HUES48 (cell line): ENCODE results near the gene NDUFA8.
A peak's percentile ranks its signal among the peaks of the same experiment; 100 is the strongest.

Experiments used
- H3K27ac ChIP-seq: one replicate; pipeline ENCODE4 v1.7.0; 2013; ENCODE audit warnings: low read depth, low read length, inconsistent platforms
- H3K27me3 ChIP-seq: 2 replicates; pipeline ENCODE4 v1.6.1; 2013; ENCODE audit warnings: mild to moderate bottlenecking, low read length; ENCODE audit not compliant: control insufficient read depth, insufficient read depth
- H3K36me3 ChIP-seq: 2 replicates; pipeline ENCODE4 v1.6.1; 2013; ENCODE audit warnings: low read length; ENCODE audit not compliant: control insufficient read depth, insufficient read depth
- H3K4me1 ChIP-seq: 2 replicates; pipeline ENCODE4 v1.6.1; 2013; ENCODE audit warnings: mild to moderate bottlenecking, low read length; ENCODE audit not compliant: control insufficient read depth, insufficient read depth
- H3K4me3 ChIP-seq: 2 replicates; pipeline ENCODE4 v1.5.1; 2013; ENCODE audit warnings: mild to moderate bottlenecking, low read depth, low read length
- H3K9ac ChIP-seq: 2 replicates; pipeline ENCODE4 v1.6.1; 2013; ENCODE audit warnings: mild to moderate bottlenecking, low read depth, low read length, moderate library complexity
- H3K9me3 ChIP-seq: 2 replicates; pipeline ENCODE4 v1.6.1; 2013; ENCODE audit warnings: low read length; ENCODE audit not compliant: control insufficient read depth, insufficient read depth

NDUFA8 gene

GRCh38 chr9:122159026-122159924, at the start of gene NDUFA8, which contains the start of gene MORN5:
Gene NDUFA8, minus strand, starts transcription at chr9:122159779. Its CDS starts 102 bp downstream, at chr9:122159677.
Gene MORN5, plus strand, starts transcription at chr9:122159908. Its CDS starts 65 bp downstream, at chr9:122159973.
- no peaks in the 10 kb centered on the region for H3K27me3 ChIP-seq
- peaks cover 4% of the 10 kb centered on the region; the same call in 1 of the 2 replicates for H3K4me1 ChIP-seq
- H3K9me3 ChIP-seq = peaks cover 7% of the 10 kb centered on the region; the same call in 1 of the 2 replicates
- H3K27ac ChIP-seq = no peak within 1 kb of the TSS
- peak within 1 kb of the TSS; percentile 66 for H3K9ac ChIP-seq
- no peaks in the 10 kb centered on the region for H3K36me3 ChIP-seq
- peak within 1 kb of the TSS; percentile 81 for H3K4me3 ChIP-seq

- Histone ChIP-seq H3K27me3 (peaks cover 8% of the 10 kb centered on the region), H3K9me3 (no peaks in the 10 kb centered on the region), H3K4me1 (peaks cover 10% of the 10 kb centered on the region), H3K9ac (no peak overlapping the region), H3K4me3 (no peak overlapping the region), H3K36me3 (no peaks in the 10 kb centered on the region), H3K27ac (no peak overlapping the region)
Observed at GRCh38 chr9:122207096-122207495, 47.5 kb upstream of the NDUFA8 start.

GRCh38 chr9:122206118-122207046, 46.8 kb upstream of the NDUFA8 start:
- Histone ChIP-seq H3K27ac (no peak overlapping the region), H3K36me3 (no peaks in the 10 kb centered on the region), H3K27me3 (peaks cover 1% of the 10 kb centered on the region), H3K4me1 (peaks cover 10% of the 10 kb centered on the region), H3K9ac (no peak overlapping the region), H3K4me3 (no peak overlapping the region), H3K9me3 (no peaks in the 10 kb centered on the region)

DNA sequence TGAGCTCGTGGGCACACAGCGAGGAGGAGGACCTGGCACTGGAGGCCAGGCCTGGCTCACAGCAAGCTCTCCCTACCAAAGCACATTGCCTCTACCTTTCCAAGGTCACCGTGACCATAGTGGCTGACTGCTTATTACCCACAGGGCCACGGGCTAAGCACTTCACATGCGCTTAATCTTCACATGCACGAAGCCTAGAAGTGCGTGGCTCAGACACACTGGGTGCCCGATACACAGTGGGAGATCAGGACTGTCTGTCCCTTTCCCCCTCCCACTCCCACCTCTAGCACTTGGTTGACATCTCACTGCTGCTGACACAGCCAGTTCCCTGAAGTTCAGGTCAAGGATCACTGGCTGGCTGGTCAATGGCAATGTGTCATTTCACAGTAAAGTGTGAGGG, 45.6 kb upstream of the NDUFA8 start:
- H3K4me3 ChIP-seq = no peak overlapping the region
- H3K9ac ChIP-seq = no peak overlapping the region
- H3K9me3 ChIP-seq = no peaks in the 10 kb centered on the region

DNA sequence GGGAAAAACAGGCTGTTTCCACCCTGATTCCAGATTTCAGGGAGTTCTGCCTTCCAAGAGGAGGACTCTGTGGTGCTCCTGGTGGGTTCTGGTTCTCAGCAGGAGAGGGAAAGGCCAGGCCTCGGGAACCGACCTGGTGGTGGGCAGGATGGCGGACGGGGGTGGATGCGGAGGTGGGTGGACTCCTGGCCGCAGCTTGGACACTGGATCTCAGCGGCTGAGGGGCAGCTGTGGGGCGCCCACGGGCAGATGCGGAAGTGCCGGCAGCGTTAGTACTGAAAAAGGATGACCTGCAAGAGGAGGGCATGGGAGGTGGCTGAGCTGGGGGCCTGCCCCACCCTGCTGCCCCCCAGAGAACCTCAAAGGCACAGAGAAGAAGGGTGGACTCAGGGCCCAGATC, 44.9 kb upstream of the NDUFA8 start:
- H3K4me1 ChIP-seq = peaks cover 10% of the 10 kb centered on the region
- H3K9me3 ChIP-seq = no peaks in the 10 kb centered on the region
- no peaks in the 10 kb centered on the region; the same call in 1 of the 2 replicates for H3K27me3 ChIP-seq
- H3K27ac ChIP-seq = no peak overlapping the region
- H3K9ac ChIP-seq = no peak overlapping the region
- no peak overlapping the region for H3K4me3 ChIP-seq
- no peaks in the 10 kb centered on the region for H3K36me3 ChIP-seq

More for the DNA sequence above, 45.6 kb upstream of the NDUFA8 start:
- no peaks in the 10 kb centered on the region; the same call in 1 of the 2 replicates for H3K27me3 ChIP-seq
- no peaks in the 10 kb centered on the region for H3K36me3 ChIP-seq
- H3K27ac ChIP-seq = no peak overlapping the region
- H3K4me1 ChIP-seq = peaks cover 10% of the 10 kb centered on the region

DNA sequence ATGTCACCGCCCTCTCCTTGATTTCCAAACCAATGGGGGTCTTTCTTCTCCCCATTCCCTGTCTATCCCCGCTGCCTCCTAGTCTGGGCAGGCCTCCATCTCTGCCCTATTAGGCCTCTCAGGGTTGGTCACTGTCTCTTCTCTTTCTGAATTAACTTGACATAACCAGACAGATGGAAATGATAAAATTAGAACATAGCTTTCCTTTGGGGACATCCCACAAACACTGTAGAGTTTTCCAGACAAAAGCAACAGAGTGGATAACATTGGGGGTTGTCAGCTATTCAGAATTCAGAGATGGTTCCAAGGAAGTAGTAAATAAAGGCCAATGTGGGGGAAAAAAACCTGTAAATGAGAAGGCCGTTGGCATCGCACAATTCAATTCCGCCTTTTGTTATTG, 44.5 kb upstream of the NDUFA8 start:
- Histone ChIP-seq H3K9ac (no peak overlapping the region), H3K36me3 (no peaks in the 10 kb centered on the region), H3K27ac (no peak overlapping the region), H3K9me3 (no peaks in the 10 kb centered on the region), H3K4me1 (peaks cover 10% of the 10 kb centered on the region), H3K27me3 (no peaks in the 10 kb centered on the region), H3K4me3 (no peak overlapping the region)

DNA sequence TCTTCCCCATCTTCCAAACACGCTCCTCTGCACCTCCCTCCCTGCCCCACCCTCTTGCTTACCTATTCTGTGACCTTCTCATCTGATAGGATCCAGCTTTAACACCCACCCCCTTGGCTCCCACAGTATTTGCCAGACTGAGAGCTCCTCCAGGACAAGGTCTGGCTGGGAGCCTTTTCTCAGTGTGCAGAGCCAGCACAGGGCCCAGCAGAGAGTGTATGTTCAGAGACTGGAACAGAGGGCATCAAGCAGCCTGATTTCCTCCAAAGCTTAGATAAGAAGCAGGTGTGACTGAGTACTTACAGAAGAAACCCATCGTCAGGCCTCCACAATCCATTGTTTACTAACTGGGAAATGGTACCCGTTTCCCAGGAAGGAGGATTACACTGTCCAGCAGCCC, 42.5 kb upstream of the NDUFA8 start:
- Histone ChIP-seq H3K36me3 (no peaks in the 10 kb centered on the region), H3K4me3 (no peak overlapping the region), H3K9me3 (no peaks in the 10 kb centered on the region), H3K9ac (no peak overlapping the region), H3K27me3 (no peaks in the 10 kb centered on the region), H3K27ac (no peak overlapping the region), H3K4me1 (peaks cover 10% of the 10 kb centered on the region)

DNA sequence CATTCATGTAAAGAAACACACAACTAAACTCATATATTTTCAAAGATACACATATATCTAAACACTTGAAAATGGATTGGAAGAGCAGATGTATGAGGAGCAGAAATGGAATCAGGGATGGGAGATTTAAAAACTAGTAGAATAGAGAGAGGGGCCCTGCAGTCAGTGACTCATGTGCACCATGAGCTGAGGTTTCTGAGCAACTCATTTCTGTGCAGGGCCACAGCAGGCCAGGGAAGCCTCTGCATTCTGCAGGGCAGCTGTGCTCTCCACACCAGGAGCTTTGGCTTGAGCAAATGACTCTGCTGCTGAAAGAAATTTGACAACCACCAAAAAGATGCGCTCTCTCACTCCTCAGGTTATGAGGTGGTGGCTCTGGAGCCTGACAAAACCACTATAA, 42.1 kb upstream of the NDUFA8 start:
- H3K27me3 ChIP-seq = no peaks in the 10 kb centered on the region
- no peak overlapping the region for H3K9ac ChIP-seq
- no peaks in the 10 kb centered on the region for H3K36me3 ChIP-seq
- no peak overlapping the region for H3K4me3 ChIP-seq
- H3K9me3 ChIP-seq = no peaks in the 10 kb centered on the region
- H3K4me1 ChIP-seq = peaks cover 10% of the 10 kb centered on the region
- no peak overlapping the region for H3K27ac ChIP-seq

GRCh38 chr9:122200960-122201595, 41.5 kb upstream of the NDUFA8 start:
- Histone ChIP-seq H3K36me3 (no peaks in the 10 kb centered on the region), H3K27ac (no peak overlapping the region), H3K9ac (no peak overlapping the region), H3K4me1 (peaks cover 10% of the 10 kb centered on the region), H3K9me3 (no peaks in the 10 kb centered on the region), H3K27me3 (no peaks in the 10 kb centered on the region), H3K4me3 (no peak overlapping the region)

- H3K27me3 ChIP-seq = no peaks in the 10 kb centered on the region
- H3K9me3 ChIP-seq = no peaks in the 10 kb centered on the region
- no peak overlapping the region for H3K4me3 ChIP-seq
Observed at GRCh38 chr9:122197882-122198281, 38.3 kb upstream of the NDUFA8 start.

More at GRCh38 chr9:122197882-122198281, 38.3 kb upstream of the NDUFA8 start:
- no peak overlapping the region for H3K9ac ChIP-seq
- H3K36me3 ChIP-seq = no peaks in the 10 kb centered on the region
- 0 out of 2 replicates have a peak, but pooled peaks cover 1% of the 10 kb centered on the region for H3K4me1 ChIP-seq
- no peak overlapping the region for H3K27ac ChIP-seq
